SK-MEL-5 (cell line): ENCODE data around the gene TAAR2. TPM values are rescaled to one million over a fixed set of nuclear protein-coding genes. Genes with fewer than 3 reads are reported as not detected.
"Not testable (repeated sequence)": the region's sequence is repeated elsewhere in the genome, so short reads cannot be mapped to it uniquely, and the experiment has no call there.

ENCODE experiments used
- DNase-seq: peaks from one replicate; pipeline ENCODE4 v3.0.0-alpha.2; 2016; ENCODE audit warnings: low read depth, low spot score
- in situ Hi-C: cut with HindIII; loops from 2 replicates; pipeline ENCODE4 v1.10.0; 2016; ENCODE audit warnings: low sequenced_read_pairs, high pct_unique_total_duplicates, low pct_unique_long_range_greater_than_20kb
- polyA plus RNA-seq, 2 experiments: library from polyadenylated mRNA; depleted of rRNA; stranded (reverse); fragments of >200 nt; gene quantifications; 2 replicates each; pipeline ENCODE4 v1.2.3, GENCODE V29; 2015
- total RNA-seq: library from RNA; depleted of rRNA; stranded (reverse); fragments of >200 nt; shearing (Covaris generic); gene quantifications from 2 replicates; pipeline ENCODE4 v1.2.3, GENCODE V29; 2014; rRNA removed

Gene TAAR2, protein sequence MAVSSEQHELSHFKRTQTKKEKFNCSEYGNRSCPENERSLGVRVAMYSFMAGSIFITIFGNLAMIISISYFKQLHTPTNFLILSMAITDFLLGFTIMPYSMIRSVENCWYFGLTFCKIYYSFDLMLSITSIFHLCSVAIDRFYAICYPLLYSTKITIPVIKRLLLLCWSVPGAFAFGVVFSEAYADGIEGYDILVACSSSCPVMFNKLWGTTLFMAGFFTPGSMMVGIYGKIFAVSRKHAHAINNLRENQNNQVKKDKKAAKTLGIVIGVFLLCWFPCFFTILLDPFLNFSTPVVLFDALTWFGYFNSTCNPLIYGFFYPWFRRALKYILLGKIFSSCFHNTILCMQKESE
- not detected in 2 replicates for total RNA-seq
- not detected in 2 replicates for polyA plus RNA-seq (2015; cell fraction: cytosol; rRNA removed)
- polyA plus RNA-seq (2015; cell fraction: nucleus; rRNA removed): not detected in 2 replicates

DNA sequence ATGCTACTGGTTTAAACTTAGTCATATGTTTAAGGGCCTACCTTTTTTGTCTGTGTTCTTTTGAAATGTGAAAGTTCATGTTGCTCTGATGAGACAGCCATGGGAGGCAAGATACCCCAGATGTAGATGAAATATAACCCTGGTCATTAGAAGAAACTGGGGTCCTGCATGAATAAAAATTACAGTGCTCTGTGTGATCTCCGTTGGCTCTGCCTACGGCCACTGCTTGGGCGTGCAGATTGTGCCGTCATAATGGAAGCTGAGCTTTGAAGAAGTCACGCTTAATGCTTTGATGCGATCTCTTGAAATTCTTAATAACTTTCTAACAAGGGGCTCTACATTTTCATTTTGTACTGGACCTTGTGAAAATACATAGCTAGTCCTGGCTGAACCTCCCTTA is at the start of gene TAAR2:
Gene TAAR2 (minus strand): TSS at position 101 of the 400 bp plus-strand sequence. CDS start 0 bp downstream, at position 101.
- in situ Hi-C loops: no loop called here
- no peak for DNase-seq

DNA sequence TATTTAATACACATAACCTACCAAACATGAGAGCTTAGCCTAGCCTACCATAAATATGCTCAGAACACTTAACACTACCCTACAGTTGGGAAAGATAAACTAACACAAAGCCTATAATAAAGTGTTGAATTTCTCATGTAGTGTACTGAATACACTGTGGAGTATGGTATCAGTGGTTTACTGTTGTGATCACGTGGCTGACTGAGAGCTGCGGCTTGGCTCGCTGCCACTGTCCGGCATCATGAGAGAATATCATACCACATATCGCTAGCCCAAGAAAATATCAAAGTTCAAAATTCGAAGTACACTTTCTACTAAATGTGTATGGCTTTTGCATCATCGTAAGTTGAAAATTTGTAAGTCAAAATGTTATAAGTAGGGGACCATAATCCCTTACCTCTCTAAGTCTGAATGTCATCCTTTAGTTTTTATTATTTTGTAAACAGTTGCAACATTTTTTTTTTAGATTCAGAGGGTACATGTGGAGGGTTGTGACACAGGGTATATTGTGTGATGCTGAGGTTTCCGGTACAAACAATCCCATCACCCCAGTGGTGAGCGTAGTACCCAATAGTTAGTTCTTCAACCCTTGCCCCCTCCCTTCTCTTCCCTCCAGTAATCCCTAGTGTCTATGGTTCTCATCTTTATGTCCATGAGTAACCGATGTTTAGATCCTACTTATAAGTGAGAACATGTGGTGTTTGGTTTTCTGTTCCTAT is 49.5 kb upstream of the TAAR2 start:
- in situ Hi-C loops: no loop called here
- peak; percentile 62 for DNase-seq

DNA sequence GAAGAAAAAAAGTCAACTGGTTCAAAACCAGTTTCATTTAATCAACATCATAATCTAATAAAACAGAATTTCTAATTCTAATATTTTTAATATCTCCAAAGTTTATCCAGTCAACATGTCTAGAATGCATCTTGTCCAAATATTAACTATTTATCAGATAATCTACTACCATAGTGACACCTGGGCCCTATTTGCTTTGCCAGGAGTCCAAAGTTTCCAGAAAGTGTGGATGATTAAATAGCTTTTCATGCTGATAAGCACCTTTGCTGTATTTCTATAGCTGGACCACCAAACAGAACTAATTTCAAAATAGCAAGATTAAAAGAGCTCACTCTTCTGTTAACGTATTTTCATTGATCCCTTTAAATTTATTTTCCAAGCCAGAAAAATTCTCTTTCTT is 47.2 kb upstream of the TAAR2 start:
- DNase-seq: no peak
- in situ Hi-C loops: no loop called here

DNA sequence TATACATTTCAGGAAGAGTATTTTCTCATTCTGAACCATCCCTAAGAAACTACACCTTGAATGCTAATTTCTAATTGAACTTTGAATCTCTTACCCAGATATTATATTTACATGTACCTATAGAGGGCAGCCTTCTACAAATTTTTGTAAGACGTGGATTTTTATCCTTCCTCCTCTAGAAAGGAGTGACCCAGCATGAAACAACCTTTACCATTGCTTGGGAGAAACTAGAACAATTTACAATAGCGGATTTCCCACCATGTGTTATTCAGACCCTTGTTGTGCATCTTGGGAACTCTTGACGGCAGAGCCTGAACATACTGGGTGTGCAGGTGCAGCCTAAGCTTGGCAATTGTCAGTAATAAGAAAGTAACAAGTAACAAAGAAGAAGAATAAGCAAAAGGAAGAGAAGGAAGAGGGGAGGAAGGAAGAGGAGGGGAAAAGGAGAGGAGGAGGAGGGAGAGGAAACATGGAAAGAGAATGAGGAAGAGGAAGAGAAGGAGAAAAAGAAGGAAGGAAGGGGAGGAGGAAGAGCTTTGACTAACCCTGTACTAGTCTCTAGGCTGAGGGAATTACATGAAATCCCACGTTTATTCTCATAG is 45.7 kb upstream of the TAAR2 start:
- peak; percentile 60 for DNase-seq
- in situ Hi-C loops: no loop called here

DNA sequence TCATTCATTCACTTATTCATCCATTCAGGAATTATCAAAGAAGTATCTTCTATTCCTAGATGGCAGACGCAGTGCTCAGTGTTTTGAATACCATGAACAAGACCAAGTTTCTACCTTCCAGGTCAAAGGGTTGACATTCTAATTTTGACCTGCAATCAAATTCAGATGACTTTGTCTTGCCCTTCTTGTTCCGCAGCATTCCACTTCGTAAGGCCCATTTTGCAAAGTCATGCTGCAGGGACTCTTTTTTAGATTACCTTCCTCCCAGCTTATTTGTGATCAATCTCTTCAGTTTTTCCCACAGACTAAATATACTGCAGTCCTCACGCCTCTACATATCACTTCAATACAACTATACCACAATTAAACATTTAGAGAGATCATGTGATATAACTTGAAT is 42.0 kb upstream of the TAAR2 start:
- in situ Hi-C loops: no loop called here
- DNase-seq: no peak

DNA sequence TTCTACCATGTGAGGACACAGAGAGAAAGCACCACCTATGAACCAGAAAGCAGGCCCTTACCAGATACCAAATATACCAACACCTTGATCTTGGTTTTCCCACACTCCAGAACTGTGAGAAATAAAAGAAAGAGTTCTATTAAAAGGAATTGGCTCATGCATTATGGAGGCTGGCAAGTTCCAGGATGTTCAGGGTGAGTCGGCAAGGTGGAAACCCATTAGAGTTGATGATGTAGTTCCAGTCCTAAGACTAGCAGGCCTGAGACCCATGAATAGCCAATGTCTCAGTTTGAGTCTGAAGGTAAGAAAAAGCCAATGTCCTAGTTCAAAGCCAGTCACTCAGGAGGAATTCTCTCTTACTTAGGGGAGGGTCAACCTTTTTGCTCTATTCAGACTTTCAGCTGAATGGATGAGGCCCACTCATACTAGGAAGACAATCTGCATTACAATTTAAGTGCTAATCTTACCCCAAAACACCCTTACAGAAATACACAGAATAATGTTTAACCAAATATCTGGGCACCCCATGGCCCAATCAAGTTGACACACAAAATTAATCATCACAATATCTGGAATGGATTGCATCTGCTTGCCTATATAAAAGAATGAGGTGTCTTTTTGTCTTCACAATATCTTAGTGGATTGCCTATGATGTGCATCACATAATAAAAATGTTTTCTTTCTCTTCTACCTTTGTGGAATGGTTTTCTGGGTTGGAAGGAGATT is 40.4 kb upstream of the TAAR2 start:
- no peak for DNase-seq
- in situ Hi-C loops: no loop called here

DNA sequence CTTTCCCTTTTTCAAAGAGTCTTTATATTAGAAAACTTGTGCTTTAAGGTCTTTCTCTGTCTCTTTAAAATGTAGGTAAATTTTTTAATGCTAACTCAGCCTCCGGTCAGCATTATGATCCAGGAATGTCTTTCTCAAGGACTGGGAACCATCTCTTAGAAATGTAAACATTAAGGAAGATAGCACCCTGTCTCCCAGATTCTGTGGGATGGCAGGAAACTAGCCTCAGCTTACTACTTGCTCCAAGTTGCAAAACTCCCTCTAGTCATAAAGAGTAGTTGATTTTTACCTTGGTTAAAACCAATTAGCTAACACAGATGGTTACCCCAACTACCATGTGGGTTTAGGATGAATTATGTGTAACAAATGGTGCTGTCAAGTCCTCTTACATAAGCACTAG is 39.6 kb upstream of the TAAR2 start:
- in situ Hi-C loops: no loop called here
- DNase-seq: no peak

DNA sequence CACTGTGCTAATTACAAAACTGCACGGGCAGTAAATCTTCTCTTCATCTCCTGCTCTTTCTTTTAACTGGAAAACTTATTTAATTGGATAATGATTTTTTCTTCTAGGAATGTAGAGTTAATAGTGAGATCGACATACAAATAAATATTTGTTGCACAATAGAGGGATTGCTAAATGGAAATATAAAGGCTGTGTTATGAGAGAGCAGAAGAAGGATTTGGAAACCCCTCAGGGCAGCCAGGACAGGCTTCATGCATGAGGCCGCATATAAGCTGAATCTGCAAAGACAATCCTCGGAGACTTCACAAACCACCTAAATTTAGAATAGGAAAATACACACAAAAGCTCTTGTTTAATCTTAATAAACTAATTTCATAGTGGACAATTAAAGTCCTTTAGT is 37.8 kb upstream of the TAAR2 start:
- in situ Hi-C loops: no loop called here
- DNase-seq: peak; percentile 26

DNA sequence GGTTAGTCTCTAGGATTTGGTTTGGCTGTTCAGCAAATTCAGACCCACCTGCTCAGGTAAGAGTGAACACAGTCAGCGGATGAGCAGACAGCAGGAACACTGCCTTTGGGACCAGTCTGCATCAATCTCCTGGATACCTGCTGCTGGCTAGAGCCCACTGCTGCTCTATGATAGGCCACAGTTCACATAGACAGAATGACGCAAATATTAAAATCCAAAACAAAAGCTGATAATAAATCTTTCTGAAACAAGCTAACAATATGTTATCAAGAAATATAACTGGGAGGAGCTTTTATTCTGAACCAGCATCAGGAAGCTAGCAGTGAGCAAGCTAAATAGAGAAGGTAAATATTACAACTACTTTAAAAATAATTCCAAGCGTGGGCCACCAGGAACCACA is 35.0 kb upstream of the TAAR2 start, which contains the start of gene TAAR1:
Gene TAAR1 (minus strand): TSS at position 101 of the 400 bp plus-strand sequence. CDS start 13,179 bp downstream, outside the sequence.
- no peak for DNase-seq
- in situ Hi-C loops: no loop called here

DNA sequence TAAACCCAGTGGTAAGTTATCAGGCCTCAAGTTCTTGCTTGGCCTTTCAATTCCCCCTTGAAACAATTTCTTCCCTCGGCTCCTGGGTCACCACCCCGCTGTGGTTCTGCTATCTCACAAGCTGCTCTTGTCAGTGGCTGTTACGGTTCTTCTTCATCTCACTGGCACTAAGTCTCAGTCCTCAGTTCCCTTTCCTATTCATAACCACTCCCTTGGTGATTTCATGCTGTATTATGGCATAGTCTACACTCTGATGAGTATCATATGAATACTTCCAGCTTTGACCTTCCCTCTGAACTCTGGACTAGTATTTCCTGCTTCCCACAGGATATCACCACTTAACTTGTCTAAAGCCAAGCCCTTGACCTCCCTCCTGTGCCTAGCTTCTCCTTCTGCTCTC is 27.0 kb upstream of the TAAR2 start:
- in situ Hi-C loops: no loop called here

DNA sequence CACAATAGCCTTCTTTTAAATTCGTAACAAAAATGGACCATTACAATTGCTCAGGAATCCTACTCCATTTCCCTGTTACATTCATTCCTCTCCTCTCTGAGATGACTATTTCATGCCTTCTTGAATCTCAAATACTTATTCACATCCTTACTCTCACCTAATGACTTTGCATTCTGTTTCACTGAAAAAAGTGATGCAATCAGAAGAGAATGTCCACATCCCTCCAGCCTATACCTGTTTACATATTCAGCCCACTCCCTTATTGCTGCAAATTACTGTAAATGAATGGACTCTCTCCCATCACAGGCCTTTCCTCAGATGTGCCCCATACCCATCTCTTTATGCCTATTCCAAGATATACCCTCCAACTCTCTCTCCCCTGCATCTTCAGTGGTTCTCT is 26.4 kb upstream of the TAAR2 start:
- in situ Hi-C loops: no loop called here
- DNase-seq: no peak

More for the DNA sequence above, 27.0 kb upstream of the TAAR2 start:
- no peak for DNase-seq

DNA sequence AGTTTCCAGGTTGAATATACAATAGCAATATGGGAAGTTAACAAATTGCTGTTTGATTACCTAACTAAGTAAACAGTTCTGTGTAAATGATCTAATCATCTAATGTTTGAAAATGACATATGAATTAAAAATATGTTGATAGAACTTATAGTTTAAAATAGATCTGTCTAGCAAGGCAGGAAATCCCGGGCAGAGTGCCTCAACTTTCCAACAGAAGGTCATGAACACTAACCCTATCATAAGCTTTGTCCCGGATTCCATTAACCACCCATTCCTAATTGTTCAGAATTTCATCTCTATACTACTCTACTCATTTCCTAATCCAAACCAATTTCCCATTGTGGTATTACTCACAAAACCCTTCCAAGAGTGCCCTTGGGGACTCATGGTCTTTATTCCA is 24.8 kb upstream of the TAAR2 start:
- DNase-seq: no peak
- in situ Hi-C loops: no loop called here

DNA sequence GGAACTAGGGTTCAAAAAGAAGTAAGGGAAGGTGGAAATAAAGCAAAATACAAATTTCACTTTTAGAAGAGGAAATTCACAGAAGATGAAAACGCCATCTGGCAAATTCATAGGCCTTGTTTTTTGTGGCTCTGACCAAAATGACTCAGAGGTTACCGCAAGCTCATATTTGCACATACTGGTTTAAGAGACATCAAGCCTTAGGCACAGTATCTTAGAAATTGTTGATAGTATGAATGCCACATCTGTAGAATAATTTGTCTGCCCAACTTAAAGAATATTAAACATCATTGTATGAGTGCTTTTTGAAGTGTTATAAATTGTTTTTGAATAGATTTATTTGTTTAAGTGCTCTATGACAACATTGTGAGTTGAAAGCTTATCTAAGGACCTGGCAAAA is 24.3 kb upstream of the TAAR2 start:
- in situ Hi-C loops: no loop called here
- DNase-seq: peak; percentile 37

DNA sequence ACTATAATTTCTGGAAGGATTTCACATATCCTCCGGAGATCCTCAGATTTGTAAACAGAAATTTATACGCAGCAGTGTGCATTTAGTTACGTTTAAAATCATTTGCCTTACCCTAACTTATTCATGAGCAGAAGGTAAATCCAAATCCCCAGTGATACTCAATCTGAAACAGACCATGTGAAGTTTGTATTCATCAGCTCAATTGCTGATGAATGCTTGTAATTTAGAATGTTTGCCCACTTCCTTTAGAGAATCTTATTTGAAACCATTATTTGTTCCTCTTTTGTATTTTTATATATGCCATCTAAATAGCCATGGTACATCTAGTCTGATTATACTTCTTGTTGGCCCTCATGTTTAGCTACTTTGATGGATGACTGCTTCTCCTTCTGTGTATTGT is 19.5 kb upstream of the TAAR2 start:
- no peak for DNase-seq
- in situ Hi-C loops: no loop called here

DNA sequence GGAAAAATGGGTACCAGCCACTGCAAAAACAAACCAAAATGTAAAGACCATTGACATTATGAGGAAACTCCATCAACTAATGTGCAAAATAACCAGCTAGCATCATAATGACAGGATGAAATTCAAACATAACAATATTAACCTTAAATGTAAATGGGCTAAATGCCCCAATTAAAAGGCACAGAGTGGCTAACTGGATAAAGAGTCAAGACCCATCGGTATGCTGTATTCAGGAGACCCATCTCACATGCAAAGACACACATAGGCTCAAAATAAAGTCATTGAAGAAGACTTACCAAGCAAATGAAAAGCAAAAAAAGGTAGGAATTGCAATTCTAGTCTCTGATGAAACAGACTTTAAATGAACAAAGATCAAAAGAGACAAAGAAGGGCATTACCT is 13.1 kb upstream of the TAAR2 start:
- in situ Hi-C loops, DNase-seq: not testable (repeated sequence)

DNA sequence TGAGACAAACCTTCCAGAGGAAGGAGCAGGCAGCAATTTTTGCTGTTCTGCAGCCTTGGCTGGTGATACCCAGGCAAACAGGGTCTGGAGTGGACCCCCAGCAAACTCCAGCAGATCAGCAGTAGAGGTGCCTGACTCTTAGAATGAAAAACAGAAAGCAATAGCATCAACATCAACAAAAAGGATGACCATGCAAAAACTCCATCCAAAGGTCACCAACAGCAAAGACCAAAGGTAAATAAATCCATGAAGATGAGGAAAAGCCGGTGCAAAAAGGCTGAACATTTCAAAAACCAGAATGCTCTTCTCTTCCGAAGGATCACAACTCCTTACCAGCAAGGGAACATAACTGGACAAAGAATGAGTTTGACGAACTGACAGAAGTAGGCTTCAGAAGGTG is 11.8 kb upstream of the TAAR2 start:
- DNase-seq, in situ Hi-C loops: not testable (repeated sequence)

DNA sequence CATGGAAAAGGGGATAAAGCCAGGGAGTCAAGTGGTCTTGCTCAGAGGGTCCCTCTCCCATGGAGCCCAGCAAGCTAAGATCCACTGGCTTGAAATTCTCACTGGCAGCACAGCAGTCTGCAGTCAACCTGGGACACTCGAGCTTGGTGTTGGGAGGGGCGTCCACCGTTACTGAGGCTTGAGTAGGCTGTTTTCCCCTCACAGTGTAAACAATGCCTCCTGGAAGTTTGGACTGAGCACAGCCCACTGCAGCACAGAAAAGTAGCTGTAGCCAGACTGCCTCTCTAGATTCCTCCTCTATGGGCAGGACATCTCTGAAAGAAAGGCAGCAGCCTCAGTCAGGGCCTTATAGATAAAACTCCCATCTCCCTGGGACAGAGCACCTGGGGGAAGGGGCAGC is 11.2 kb upstream of the TAAR2 start:
- DNase-seq, in situ Hi-C loops: not testable (repeated sequence)

DNA sequence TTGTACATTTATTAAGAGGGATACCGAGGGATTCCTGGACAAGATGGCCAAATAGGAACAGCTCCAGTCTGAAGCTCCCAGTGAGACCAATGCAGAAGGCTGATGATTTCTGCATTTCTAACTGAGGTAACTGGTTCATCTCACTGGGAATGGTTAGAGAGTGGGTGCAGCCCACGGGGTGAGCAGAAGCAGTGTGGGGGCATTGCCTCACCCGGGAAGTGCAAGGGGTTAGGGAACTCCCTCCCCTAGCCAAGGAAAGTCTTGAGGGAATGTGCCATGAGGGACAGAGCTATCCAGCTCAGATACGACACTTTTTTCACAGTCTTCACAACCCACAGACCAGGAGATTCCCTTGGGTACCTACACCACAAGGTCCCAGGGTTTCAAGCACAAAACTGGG is 10.7 kb upstream of the TAAR2 start:
- in situ Hi-C loops: no loop called here
- no peak for DNase-seq
